T-helper 1 cell treated with Interleukin-12 subunit alpha and Interleukin-12 subunit beta and Interleukin-4 antibody, amounts not matched to agents 30 μg/mL and 1 μg/mL, for 36 hours (primary cell): ENCODE data around the gene PITPNC1.
"Not testable (repeated sequence)": the region's sequence is repeated elsewhere in the genome, so short reads cannot be mapped to it uniquely, and the experiment has no call there.

Experiments used
- H3K27ac Mint-ChIP-seq: one replicate; pipeline ENCODE4 v1.8.0; 2021; ENCODE audit warnings: mild to moderate bottlenecking, mixed read lengths
- H3K27me3 Mint-ChIP-seq: one replicate; pipeline ENCODE4 v1.8.0; 2021; ENCODE audit warnings: low read depth, mixed read lengths
- H3K36me3 Mint-ChIP-seq: one replicate; pipeline ENCODE4 v1.8.0; 2021; ENCODE audit warnings: low read depth, mixed read lengths
- H3K4me1 Mint-ChIP-seq: one replicate; pipeline ENCODE4 v1.8.0; 2021; ENCODE audit warnings: low read depth, mixed read lengths
- H3K4me3 Mint-ChIP-seq: one replicate; pipeline ENCODE4 v1.8.0; 2021; ENCODE audit warnings: mild to moderate bottlenecking, moderate library complexity, mixed read lengths
- H3K9me3 Mint-ChIP-seq: one replicate; pipeline ENCODE4 v1.8.0; 2021; ENCODE audit warnings: mixed read lengths

The PITPNC1 gene

DNA sequence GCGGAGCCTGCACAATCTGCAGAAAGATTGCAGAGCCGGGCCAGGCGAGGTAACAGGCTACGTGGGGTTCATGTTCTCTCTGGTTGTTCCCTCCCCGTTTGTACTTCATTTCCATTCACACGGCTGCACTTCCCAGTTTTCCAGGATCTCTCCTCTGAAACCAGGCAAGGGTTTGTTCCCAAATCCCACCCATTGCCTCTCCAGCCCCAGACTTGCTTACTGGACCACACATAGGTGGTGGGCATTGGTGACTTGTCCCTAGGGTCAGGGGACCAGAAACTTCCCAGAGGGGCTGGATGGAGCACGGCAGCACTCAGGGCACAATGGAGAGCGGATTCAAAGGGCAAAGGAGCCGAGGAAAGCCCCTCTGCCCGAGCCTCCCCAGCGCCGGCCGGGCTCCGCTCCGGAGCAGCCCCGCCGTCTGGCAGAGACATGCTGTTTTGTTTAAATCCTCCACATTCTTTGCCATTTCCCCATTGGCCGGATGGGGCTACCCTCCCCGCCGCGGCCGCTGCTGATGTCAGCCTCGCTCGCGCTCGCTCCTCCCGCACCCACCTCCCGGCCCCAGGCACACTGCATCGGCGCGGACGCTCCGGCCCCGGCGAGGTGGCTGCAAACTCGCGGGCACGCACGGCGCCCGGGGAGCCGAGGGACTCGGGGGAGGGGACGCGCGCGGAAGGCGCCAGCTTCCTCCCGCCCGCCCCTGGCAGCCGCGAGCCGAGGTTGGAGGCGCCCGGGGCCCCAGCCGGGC lies at the start of gene PITPNC1:
TSS of gene PITPNC1 (plus strand) at position 545 of the 751 bp plus-strand sequence.
- Mint-ChIP-seq H3K4me1 (peaks cover 27% of the 10 kb centered on the region), H3K4me3 (peak within 1 kb of the TSS; percentile 89), H3K27ac (peak within 1 kb of the TSS; percentile 87), H3K9me3 (no peaks in the 10 kb centered on the region), H3K36me3 (peaks cover 3% of the 10 kb centered on the region), H3K27me3 (no peaks in the 10 kb centered on the region)

GRCh38 chr17:67328026-67328425 lies 49.1 kb upstream of the PITPNC1 start:
- Mint-ChIP-seq H3K27me3 (no peaks in the 10 kb centered on the region), H3K4me1 (no peaks in the 10 kb centered on the region), H3K36me3 (no peaks in the 10 kb centered on the region), H3K9me3 (no peaks in the 10 kb centered on the region), H3K4me3 (no peak overlapping the region), H3K27ac (no peak overlapping the region)

DNA sequence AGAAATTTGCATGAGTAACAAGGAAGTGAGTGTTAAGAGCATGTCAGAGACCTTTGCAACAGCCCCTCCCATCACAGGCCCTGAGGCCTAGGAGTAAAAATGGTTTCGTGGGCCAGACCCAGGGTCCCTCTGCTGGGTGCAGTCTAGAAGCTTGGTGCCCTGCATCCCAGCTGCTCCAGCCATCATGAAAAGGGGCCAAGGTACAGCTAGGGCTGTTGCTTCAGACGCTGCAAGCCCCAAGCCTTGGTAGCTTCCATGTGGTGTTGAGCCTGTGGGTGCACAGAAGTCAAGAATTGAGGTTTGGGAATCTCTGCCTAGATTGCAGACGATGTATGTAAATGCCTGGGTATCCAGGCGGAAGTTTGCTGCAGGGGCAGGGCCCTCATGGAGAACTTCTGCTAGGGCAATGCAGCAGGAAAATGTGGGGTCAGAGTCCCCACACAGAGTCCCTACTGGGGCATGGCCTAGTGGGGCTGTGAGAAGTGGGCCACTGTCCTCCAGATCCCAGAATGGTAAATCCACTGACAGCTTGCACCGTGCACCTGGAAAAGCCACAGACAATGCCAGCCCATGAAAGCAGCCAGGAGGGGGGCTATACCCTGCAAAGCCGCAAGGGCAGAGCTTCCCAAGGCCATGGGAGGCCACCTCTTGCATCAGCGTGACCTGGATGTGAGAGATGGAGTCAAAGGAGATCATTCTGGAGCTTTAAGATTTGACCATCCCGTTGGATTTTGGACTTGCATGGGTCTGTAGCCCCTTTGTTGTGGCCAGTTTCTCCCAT lies 45.5 kb upstream of the PITPNC1 start:
- not testable (repeated sequence) for H3K4me1 Mint-ChIP-seq, H3K27me3 Mint-ChIP-seq, H3K9me3 Mint-ChIP-seq, H3K4me3 Mint-ChIP-seq, H3K36me3 Mint-ChIP-seq, H3K27ac Mint-ChIP-seq

DNA sequence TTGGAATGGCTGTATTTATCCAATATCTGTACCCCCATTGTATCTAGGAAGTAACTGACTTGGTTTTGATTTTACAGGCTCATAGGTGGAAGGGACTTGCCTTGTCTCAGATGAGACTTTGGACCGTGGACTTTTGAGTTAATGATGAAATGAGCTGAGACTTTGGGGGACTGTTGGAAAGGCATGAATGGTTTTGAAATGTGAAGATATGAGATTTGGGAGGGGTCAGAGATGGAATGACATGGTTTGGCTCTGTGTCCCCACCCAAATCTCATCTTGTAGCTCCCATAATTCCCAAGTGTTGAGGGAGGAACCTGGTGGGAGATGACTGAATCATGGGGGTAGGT lies 44.9 kb upstream of the PITPNC1 start:
- H3K36me3 Mint-ChIP-seq, H3K27ac Mint-ChIP-seq, H3K27me3 Mint-ChIP-seq, H3K4me1 Mint-ChIP-seq, H3K4me3 Mint-ChIP-seq, H3K9me3 Mint-ChIP-seq: not testable (repeated sequence)

GRCh38 chr17:67335245-67335835 lies 41.7 kb upstream of the PITPNC1 start:
- Mint-ChIP-seq H3K4me1 (no peaks in the 10 kb centered on the region), H3K9me3 (no peaks in the 10 kb centered on the region), H3K27ac (no peak overlapping the region), H3K27me3 (no peaks in the 10 kb centered on the region), H3K36me3 (peaks cover 12% of the 10 kb centered on the region), H3K4me3 (no peak overlapping the region)

- no peaks in the 10 kb centered on the region for H3K9me3 Mint-ChIP-seq
- H3K27ac Mint-ChIP-seq: no peak overlapping the region
- H3K36me3 Mint-ChIP-seq: peaks cover 22% of the 10 kb centered on the region
- no peaks in the 10 kb centered on the region for H3K4me1 Mint-ChIP-seq
- no peaks in the 10 kb centered on the region for H3K27me3 Mint-ChIP-seq
- H3K4me3 Mint-ChIP-seq: no peak overlapping the region
Measured at GRCh38 chr17:67336859-67337258, 40.2 kb upstream of the PITPNC1 start.

DNA sequence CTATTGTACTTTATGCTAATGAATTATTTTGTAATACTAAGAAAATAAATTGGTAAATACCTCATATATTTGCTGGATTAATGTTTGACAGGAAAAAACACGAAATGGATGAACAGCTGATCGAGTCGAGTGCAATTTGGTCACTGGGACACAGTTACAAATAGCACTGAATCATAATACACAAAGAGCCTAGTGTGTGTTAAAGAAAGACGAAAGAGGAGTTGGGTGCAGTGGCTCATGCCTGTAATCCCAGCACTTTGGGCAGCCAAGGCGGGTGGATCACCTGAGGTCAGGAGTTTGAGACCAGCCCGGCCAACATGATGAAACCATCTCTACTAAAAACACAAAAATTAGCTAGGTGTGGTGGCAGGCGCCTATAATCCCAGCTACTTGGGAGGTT lies 38.7 kb upstream of the PITPNC1 start:
- H3K36me3 Mint-ChIP-seq: peaks cover 28% of the 10 kb centered on the region
- H3K27me3 Mint-ChIP-seq, H3K4me3 Mint-ChIP-seq, H3K9me3 Mint-ChIP-seq, H3K27ac Mint-ChIP-seq, H3K4me1 Mint-ChIP-seq: not testable (repeated sequence)

GRCh38 chr17:67343237-67343636 lies 33.8 kb upstream of the PITPNC1 start:
- H3K4me1 Mint-ChIP-seq: peaks cover 1% of the 10 kb centered on the region
- H3K9me3 Mint-ChIP-seq: no peaks in the 10 kb centered on the region
- H3K4me3 Mint-ChIP-seq: no peak overlapping the region
- H3K27me3 Mint-ChIP-seq: no peaks in the 10 kb centered on the region
- peaks cover 42% of the 10 kb centered on the region for H3K36me3 Mint-ChIP-seq
- no peak overlapping the region for H3K27ac Mint-ChIP-seq

DNA sequence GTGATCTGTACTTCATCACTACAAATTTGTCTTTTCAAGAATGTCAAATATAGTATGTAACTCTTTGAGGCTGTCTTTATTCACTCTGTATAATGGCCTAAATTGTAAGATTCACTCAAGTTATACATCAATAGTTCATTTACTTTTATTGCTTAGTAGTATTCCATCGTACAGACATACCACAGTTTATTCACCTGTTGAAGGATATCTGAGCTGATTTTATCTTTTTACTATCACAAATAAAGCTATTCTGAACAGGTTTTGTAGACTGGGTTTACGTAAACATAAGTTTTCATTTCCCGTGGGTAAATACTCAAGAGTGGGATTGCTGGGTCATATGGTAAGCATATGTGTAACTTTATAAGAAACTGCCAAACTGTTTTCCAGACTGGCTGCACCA lies 29.3 kb upstream of the PITPNC1 start:
- H3K4me1 Mint-ChIP-seq: peaks cover 1% of the 10 kb centered on the region
- H3K36me3 Mint-ChIP-seq: peaks cover 44% of the 10 kb centered on the region
- no peak overlapping the region for H3K27ac Mint-ChIP-seq
- H3K27me3 Mint-ChIP-seq: no peaks in the 10 kb centered on the region
- no peak overlapping the region for H3K4me3 Mint-ChIP-seq
- no peaks in the 10 kb centered on the region for H3K9me3 Mint-ChIP-seq

GRCh38 chr17:67349420-67349819 lies 27.7 kb upstream of the PITPNC1 start:
- Mint-ChIP-seq H3K9me3 (no peaks in the 10 kb centered on the region), H3K36me3 (peaks cover 47% of the 10 kb centered on the region), H3K4me3 (no peak overlapping the region), H3K4me1 (no peaks in the 10 kb centered on the region), H3K27me3 (no peaks in the 10 kb centered on the region), H3K27ac (no peak overlapping the region)

DNA sequence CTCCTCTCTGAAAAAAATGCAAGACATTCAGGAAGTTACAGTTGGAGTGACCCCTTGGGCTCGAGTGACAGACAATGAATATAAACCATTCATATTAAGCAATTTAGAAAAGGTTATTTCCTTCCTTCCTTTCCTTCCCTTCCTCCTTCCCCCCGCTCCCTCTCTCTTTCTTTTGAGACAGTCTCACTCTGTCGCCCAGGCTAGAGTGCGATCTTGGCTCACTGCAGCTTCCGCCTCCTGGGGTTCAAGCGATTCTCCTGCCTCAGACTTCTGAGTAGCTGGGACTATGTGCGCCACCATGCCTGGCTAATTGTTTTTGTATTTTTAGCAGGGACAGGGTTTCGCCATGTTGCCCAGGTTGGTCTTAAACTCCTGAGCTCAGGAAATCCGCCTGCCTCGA lies 23.9 kb upstream of the PITPNC1 start:
- Mint-ChIP-seq H3K36me3 (peaks cover 49% of the 10 kb centered on the region), H3K9me3 (no peaks in the 10 kb centered on the region), H3K27me3 (no peaks in the 10 kb centered on the region), H3K4me3 (no peak overlapping the region), H3K4me1 (peaks cover 3% of the 10 kb centered on the region), H3K27ac (no peak overlapping the region)

- no peak overlapping the region for H3K4me3 Mint-ChIP-seq
- no peaks in the 10 kb centered on the region for H3K9me3 Mint-ChIP-seq
- H3K4me1 Mint-ChIP-seq: peaks cover 9% of the 10 kb centered on the region
- H3K27ac Mint-ChIP-seq: no peak overlapping the region
- H3K36me3 Mint-ChIP-seq: peaks cover 47% of the 10 kb centered on the region
- no peaks in the 10 kb centered on the region for H3K27me3 Mint-ChIP-seq
Measured at GRCh38 chr17:67353929-67354574, 23.0 kb upstream of the PITPNC1 start.

GRCh38 chr17:67358612-67359011 lies 18.5 kb upstream of the PITPNC1 start:
- H3K27ac Mint-ChIP-seq: peak overlapping the region; percentile 88
- H3K9me3 Mint-ChIP-seq: no peaks in the 10 kb centered on the region
- H3K4me3 Mint-ChIP-seq: no peak overlapping the region
- H3K27me3 Mint-ChIP-seq: no peaks in the 10 kb centered on the region
- H3K4me1 Mint-ChIP-seq: peaks cover 33% of the 10 kb centered on the region
- H3K36me3 Mint-ChIP-seq: peaks cover 40% of the 10 kb centered on the region

DNA sequence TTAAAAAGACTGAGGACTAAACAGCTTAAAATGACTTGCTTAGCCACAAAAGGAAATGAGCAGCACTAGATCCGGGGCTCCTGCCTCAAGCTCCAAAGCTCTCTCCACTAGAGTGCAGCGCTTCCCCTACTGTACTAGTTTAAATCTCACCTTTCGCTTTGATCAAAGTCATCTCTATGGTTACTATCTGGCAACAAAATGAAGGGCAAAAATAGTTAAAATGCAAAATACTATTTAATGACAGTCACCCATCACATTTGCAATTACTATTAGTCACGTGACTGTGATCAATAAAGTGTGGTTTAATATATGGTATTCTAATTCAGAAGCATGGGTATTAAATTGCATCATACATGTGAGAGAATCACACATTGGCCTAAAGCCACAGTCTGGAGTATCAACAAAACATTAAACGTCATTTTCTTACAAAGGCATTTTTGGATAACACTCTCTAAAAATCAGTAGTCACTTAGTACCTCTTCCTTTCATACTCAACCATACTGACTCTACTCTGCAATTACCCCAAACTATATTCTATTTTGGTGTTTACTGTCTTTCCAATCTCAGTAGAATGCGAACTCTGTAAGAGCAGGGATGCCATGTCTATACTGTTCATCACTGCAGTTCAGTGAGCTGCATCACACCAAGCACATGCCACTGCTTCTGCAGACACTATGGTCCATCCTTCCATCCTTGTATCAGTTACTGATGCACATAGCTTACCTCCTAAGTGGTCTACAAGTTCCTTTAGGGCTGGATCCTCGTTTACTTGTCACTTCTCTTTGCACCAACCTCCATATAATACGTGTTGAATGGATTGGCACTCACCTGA lies 16.9 kb upstream of the PITPNC1 start:
- H3K27me3 Mint-ChIP-seq: no peaks in the 10 kb centered on the region
- H3K27ac Mint-ChIP-seq: peak overlapping the region; percentile 65
- no peak overlapping the region for H3K4me3 Mint-ChIP-seq
- peaks cover 33% of the 10 kb centered on the region for H3K36me3 Mint-ChIP-seq
- H3K4me1 Mint-ChIP-seq: peaks cover 44% of the 10 kb centered on the region
- H3K9me3 Mint-ChIP-seq: no peaks in the 10 kb centered on the region
